ENCODE measurements around the gene CNTNAP5. TPM values are rescaled to one million over a fixed set of nuclear protein-coding genes. Genes with fewer than 3 reads are reported as not detected.

Gene CNTNAP5
- total RNA-seq, 2 experiments from 2014 or later, result not detected

DNA sequence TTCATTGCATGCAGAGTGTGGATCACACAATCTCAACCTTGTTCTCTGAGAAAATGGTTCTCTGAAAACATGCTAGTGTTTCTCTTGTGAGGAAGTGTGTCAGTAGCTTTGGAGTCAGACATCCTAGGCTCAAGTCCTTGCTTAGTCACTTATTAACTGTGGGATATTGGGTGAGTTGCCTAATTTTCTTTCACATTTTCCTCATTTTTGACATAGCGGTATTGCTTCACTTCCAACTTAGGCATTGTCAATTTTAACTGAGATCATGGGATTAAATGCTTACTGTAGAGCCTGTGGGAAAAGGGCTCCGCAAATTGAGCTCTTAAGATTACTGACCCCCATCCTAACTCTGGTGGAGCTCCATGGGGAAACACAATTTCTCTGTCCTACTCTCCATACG is 622.2 kb downstream of the CNTNAP5 start:
- no peaks in the 10 kb centered on the region for H3K4me1 Mint-ChIP-seq (ENCODE audit: low read depth)
- H3K27ac Mint-ChIP-seq, result no peak overlapping the region
- no peaks in the 10 kb centered on the region for H3K27me3 Mint-ChIP-seq
- ChIA-PET CTCF (interaction anchor here (0.6 kb wide), 1 partner anchor 24 kb away, joined by 3 read pairs; no protein-coding TSS in a partner anchor), POLR2A (interaction anchor here (0.6 kb wide), 1 partner anchor 921 kb away, joined by 3 read pairs; no protein-coding TSS in a partner anchor)
- intact Hi-C loops (cut with micrococcal nuclease), result no loop called here
- H3K36me3 Mint-ChIP-seq (ENCODE audit: low read depth), result no peaks in the 10 kb centered on the region
- no peak for DNase-seq
- H3K9me3 Mint-ChIP-seq, result peaks cover 5% of the 10 kb centered on the region
- no peak for ATAC-seq
- H3K4me3 Mint-ChIP-seq, result no peak overlapping the region
- TF ChIP-seq, protein P1, sequence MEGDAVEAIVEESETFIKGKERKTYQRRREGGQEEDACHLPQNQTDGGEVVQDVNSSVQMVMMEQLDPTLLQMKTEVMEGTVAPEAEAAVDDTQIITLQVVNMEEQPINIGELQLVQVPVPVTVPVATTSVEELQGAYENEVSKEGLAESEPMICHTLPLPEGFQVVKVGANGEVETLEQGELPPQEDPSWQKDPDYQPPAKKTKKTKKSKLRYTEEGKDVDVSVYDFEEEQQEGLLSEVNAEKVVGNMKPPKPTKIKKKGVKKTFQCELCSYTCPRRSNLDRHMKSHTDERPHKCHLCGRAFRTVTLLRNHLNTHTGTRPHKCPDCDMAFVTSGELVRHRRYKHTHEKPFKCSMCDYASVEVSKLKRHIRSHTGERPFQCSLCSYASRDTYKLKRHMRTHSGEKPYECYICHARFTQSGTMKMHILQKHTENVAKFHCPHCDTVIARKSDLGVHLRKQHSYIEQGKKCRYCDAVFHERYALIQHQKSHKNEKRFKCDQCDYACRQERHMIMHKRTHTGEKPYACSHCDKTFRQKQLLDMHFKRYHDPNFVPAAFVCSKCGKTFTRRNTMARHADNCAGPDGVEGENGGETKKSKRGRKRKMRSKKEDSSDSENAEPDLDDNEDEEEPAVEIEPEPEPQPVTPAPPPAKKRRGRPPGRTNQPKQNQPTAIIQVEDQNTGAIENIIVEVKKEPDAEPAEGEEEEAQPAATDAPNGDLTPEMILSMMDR (IDR thresholded peaks at IDR 0.05), result no peak

DNA sequence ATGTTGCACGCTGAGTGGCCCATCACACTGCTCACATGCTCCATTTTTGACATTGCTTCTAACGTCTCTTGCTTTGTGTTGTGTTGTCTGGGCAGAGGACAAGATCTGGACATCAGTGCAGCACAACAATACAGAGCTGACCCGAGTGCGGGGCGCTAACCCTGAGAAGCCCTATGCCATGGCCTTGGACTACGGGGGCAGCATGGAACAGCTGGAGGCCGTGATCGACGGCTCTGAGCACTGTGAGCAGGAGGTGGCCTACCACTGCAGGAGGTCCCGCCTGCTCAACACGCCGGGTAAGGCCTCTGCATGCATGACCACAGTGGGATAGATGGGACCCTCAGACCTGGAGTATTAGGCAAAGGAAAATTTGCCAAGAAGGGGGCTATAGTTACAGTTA is 622.6 kb downstream of the CNTNAP5 start:
- TF ChIP-seq, protein P1 (IDR thresholded peaks at IDR 0.05), result no peak
- H3K36me3 Mint-ChIP-seq (ENCODE audit: low read depth), result no peaks in the 10 kb centered on the region
- POLR2A ChIA-PET, result no interaction called here
- intact Hi-C loops (cut with micrococcal nuclease), result no loop called here
- H3K4me1 Mint-ChIP-seq (ENCODE audit: low read depth), result no peaks in the 10 kb centered on the region
- H3K27ac Mint-ChIP-seq, result no peak overlapping the region
- ATAC-seq, result no peak
- H3K4me3 Mint-ChIP-seq, result no peak overlapping the region
- no peak for DNase-seq
- H3K9me3 Mint-ChIP-seq, result peaks cover 5% of the 10 kb centered on the region
- CTCF ChIA-PET, result no interaction called here
- no peaks in the 10 kb centered on the region for H3K27me3 Mint-ChIP-seq

DNA sequence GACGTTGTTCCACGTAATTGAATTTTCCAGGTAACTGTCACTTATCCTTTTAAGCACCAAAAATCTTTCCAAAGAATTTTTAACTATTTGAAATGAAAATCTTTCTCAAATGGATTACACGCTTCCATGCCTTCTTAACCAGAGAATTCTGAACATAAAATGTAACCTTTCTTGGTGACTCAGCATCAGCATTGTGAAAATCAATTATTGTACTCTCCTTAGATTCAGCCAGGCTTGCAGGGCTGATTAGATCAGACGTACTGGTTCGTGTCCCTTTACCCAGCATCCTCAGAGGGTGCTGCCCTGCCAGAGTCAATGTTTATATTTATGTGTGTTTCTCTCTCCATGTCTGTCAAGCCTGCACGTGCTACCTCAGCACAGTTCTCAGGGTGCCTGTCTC is 623.9 kb downstream of the CNTNAP5 start:
- CTCF ChIA-PET, result no interaction called here
- no peak overlapping the region for H3K4me3 Mint-ChIP-seq
- no peak for ATAC-seq

DNA sequence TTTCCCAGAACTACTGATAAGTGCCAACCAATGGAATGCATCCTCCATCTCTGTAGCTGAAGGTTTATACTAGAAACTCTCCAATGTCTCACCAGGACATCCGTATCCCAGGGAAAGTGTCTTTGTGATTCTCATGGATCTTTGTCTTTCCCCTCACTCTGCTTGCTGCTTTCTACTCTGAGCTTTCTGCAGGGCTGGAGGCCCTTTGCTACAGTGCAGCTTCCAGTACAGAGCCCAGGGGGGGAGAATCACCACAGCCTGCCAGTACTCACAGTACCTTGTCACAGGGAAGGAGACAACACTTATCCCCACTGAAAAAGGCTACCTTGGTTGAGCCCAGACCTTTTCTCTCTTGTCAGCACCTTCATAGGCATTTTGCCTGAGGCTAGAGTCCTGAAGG is 627.0 kb downstream of the CNTNAP5 start:
- no peaks in the 10 kb centered on the region for H3K4me1 Mint-ChIP-seq (ENCODE audit: low read depth)

More for the DNA sequence above, 623.9 kb downstream of the CNTNAP5 start:
- intact Hi-C loops (cut with micrococcal nuclease), result no loop called here
- TF ChIP-seq, protein P1 (IDR thresholded peaks at IDR 0.05), result no peak
- POLR2A ChIA-PET, result no interaction called here
- peaks cover 2% of the 10 kb centered on the region for H3K9me3 Mint-ChIP-seq
- no peaks in the 10 kb centered on the region for H3K4me1 Mint-ChIP-seq (ENCODE audit: low read depth)
- DNase-seq, result no peak
- no peaks in the 10 kb centered on the region for H3K27me3 Mint-ChIP-seq
- H3K27ac Mint-ChIP-seq, result no peak overlapping the region
- H3K36me3 Mint-ChIP-seq (ENCODE audit: low read depth), result no peaks in the 10 kb centered on the region

DNA sequence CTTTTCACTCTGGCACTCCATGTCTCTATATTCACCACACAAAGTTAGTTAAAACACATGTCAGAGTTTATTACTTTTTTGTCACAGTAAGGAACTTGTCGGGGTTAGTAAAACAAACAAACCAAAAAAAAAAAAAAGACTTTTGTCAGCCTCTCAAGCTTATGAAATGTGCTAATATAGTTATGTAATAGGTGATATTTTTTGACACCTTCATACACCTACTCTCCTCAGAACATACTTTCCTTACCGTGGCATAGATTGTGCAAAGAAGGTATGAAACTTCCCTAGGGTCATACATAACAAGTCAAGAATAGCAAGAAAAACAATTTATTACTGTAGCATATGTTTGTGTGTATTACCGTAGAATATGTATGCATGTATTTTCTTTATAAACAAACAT is 633.3 kb downstream of the CNTNAP5 start:
- intact Hi-C loops (cut with micrococcal nuclease), result no loop called here
- no peak for DNase-seq
- Mint-ChIP-seq H3K27ac (no peak overlapping the region), H3K27me3 (no peaks in the 10 kb centered on the region), H3K4me1 (ENCODE audit: low read depth) (no peaks in the 10 kb centered on the region), H3K4me3 (no peak overlapping the region), H3K36me3 (ENCODE audit: low read depth) (no peaks in the 10 kb centered on the region), H3K9me3 (peaks cover 2% of the 10 kb centered on the region)
- POLR2A ChIA-PET, result no interaction called here
- ATAC-seq, result no peak
- TF ChIP-seq, protein P1 (IDR thresholded peaks at IDR 0.05), result no peak
- CTCF ChIA-PET, result no interaction called here

More for the DNA sequence above, 627.0 kb downstream of the CNTNAP5 start:
- no peak for ATAC-seq
- H3K36me3 Mint-ChIP-seq (ENCODE audit: low read depth), result no peaks in the 10 kb centered on the region
- CTCF ChIA-PET, result no interaction called here
- peaks cover under 1% of the 10 kb centered on the region for H3K9me3 Mint-ChIP-seq
- H3K27ac Mint-ChIP-seq, result no peak overlapping the region
- POLR2A ChIA-PET, result no interaction called here
- no peak overlapping the region for H3K4me3 Mint-ChIP-seq
- intact Hi-C loops (cut with micrococcal nuclease), result no loop called here
- TF ChIP-seq, protein P1 (IDR thresholded peaks at IDR 0.05), result no peak
- DNase-seq, result no peak
- no peaks in the 10 kb centered on the region for H3K27me3 Mint-ChIP-seq

Measured in activated CD8-positive, alpha-beta T cell treated with anti-CD3 and anti-CD28 coated beads for 36 hours (primary cell).